Osteocyte (in vitro differentiated cells): ENCODE results near the gene ARR3. TPM values are rescaled to one million over a fixed set of nuclear protein-coding genes. Genes with fewer than 3 reads are reported as not detected.

Experiments used
- DNase-seq: peaks from one replicate; pipeline ENCODE4 v3.0.0; 2021; ENCODE audit warnings: mixed read lengths; ENCODE audit not compliant: unreplicated experiment; ENCODE audit errors: extremely low spot score
- H3K27ac Mint-ChIP-seq: one replicate; pipeline ENCODE4 v1.8.0; 2021; ENCODE audit warnings: mild to moderate bottlenecking, mixed read lengths; ENCODE audit not compliant: unreplicated experiment
- H3K27me3 Mint-ChIP-seq: one replicate; pipeline ENCODE4 v1.8.0; 2021; ENCODE audit warnings: mixed read lengths; ENCODE audit not compliant: unreplicated experiment
- H3K36me3 Mint-ChIP-seq: one replicate; pipeline ENCODE4 v1.8.0; 2021; ENCODE audit warnings: mixed read lengths; ENCODE audit not compliant: unreplicated experiment
- H3K4me1 Mint-ChIP-seq: one replicate; pipeline ENCODE4 v1.8.0; 2021; ENCODE audit warnings: mixed read lengths; ENCODE audit not compliant: unreplicated experiment
- H3K4me3 Mint-ChIP-seq: one replicate; pipeline ENCODE4 v1.8.0; 2021; ENCODE audit warnings: mild to moderate bottlenecking, moderate library complexity, mixed read lengths; ENCODE audit not compliant: unreplicated experiment
- H3K9me3 Mint-ChIP-seq: one replicate; pipeline ENCODE4 v1.8.0; 2021; ENCODE audit warnings: mixed read lengths; ENCODE audit not compliant: unreplicated experiment
- total RNA-seq: library from RNA; stranded (reverse); gene quantifications from 2 replicates; pipeline ENCODE4 v1.2.1, GENCODE V29; 2021
- TF ChIP-seq, protein P1 (sequence below): fragments of 200-600 bp; sonication (generic); IDR thresholded peaks from 2 replicates; pipeline ENCODE4 v1.5.0; 2021; ENCODE audit warnings: antibody characterized with exemption, mild to moderate bottlenecking, moderate library complexity

Gene ARR3
- total RNA-seq, 1 donor from 2014 or later = not detected

DNA sequence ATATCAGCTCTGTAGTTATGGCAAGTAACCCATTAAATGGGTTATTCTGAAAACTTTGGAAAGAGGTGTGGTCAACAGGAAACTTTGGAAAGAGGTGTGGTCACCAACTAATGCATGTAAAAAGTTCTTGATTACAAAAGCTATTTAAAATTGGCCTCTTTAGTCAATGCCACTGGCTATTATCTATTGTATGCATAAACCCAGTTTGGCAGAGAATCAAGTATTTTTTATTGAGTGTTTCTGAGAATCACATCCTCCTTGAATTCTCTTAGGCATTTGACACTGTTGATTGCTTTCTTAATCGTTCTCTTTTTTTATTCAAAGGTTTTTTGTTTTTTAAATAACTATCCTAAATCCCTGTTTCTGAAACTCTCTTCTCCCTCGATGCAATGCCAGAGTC is 15.6 kb upstream of the ARR3 start:
- DNase-seq = no peak
- H3K4me1 Mint-ChIP-seq = no peaks in the 10 kb centered on the region
- H3K27me3 Mint-ChIP-seq = peaks cover 2% of the 10 kb centered on the region
- peaks cover 2% of the 10 kb centered on the region for H3K36me3 Mint-ChIP-seq
- no peak overlapping the region for H3K4me3 Mint-ChIP-seq
- TF ChIP-seq, protein P1, sequence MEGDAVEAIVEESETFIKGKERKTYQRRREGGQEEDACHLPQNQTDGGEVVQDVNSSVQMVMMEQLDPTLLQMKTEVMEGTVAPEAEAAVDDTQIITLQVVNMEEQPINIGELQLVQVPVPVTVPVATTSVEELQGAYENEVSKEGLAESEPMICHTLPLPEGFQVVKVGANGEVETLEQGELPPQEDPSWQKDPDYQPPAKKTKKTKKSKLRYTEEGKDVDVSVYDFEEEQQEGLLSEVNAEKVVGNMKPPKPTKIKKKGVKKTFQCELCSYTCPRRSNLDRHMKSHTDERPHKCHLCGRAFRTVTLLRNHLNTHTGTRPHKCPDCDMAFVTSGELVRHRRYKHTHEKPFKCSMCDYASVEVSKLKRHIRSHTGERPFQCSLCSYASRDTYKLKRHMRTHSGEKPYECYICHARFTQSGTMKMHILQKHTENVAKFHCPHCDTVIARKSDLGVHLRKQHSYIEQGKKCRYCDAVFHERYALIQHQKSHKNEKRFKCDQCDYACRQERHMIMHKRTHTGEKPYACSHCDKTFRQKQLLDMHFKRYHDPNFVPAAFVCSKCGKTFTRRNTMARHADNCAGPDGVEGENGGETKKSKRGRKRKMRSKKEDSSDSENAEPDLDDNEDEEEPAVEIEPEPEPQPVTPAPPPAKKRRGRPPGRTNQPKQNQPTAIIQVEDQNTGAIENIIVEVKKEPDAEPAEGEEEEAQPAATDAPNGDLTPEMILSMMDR = no peak
- H3K9me3 Mint-ChIP-seq = peaks cover 17% of the 10 kb centered on the region
- H3K27ac Mint-ChIP-seq = no peak overlapping the region

DNA sequence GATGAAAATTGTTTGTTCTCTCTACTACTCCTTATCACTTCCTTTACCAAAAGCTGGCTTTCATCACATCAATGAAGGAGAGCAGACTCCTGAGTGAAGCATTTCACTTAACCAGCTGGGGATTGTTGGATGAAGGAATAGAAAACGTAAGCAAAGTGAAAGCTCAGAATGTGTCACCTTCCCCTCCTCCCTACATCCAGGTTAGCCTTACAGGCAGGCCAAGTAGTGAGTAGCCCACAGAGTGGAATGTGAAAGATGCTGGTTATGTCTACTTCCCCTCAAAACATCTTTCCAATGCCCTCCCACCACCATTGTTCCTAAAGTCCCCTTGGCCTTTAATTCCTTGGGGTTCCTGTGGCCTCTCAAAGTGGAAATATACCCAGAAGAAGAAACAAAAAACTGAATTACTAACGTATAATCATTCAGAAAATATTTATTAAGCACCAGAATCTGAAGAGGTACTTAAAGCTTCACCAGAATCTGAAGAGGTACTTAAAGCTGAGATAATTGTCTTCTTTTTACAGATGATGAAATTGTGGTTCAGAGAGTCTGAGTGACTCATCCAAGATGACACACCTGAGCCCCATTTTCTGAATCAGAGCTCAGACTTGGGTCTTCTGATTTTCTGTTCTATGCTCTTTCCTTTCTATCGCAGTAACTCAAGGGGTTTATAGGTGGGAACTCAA is 14.6 kb upstream of the ARR3 start:
- peaks cover 2% of the 10 kb centered on the region for H3K36me3 Mint-ChIP-seq
- H3K9me3 Mint-ChIP-seq = peaks cover 17% of the 10 kb centered on the region
- H3K27ac Mint-ChIP-seq = no peak overlapping the region
- H3K27me3 Mint-ChIP-seq = peaks cover 2% of the 10 kb centered on the region
- TF ChIP-seq, protein P1 = no peak
- DNase-seq = no peak
- H3K4me3 Mint-ChIP-seq = no peak overlapping the region
- H3K4me1 Mint-ChIP-seq = no peaks in the 10 kb centered on the region

DNA sequence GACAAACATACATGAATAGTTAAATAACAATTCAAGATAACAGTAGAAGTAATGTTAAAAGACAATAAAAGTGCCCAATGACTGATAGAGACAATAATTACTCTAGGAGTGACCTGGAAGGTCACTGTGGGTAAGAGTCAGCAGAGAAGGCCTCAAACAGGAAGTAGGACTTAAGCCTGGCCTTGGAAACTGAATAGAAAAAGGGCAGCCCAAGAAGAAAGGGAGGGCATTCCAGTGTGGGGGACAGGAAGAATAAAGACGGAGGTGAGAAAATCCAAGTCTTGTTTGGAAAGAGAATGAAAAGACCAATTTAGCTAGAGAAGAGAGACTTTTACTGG is 14.1 kb upstream of the ARR3 start:
- Mint-ChIP-seq H3K27me3 (peaks cover 2% of the 10 kb centered on the region), H3K9me3 (peaks cover 17% of the 10 kb centered on the region), H3K36me3 (peaks cover 2% of the 10 kb centered on the region), H3K4me3 (no peak overlapping the region), H3K27ac (no peak overlapping the region), H3K4me1 (no peaks in the 10 kb centered on the region)
- no peak for DNase-seq
- TF ChIP-seq, protein P1 = no peak

DNA sequence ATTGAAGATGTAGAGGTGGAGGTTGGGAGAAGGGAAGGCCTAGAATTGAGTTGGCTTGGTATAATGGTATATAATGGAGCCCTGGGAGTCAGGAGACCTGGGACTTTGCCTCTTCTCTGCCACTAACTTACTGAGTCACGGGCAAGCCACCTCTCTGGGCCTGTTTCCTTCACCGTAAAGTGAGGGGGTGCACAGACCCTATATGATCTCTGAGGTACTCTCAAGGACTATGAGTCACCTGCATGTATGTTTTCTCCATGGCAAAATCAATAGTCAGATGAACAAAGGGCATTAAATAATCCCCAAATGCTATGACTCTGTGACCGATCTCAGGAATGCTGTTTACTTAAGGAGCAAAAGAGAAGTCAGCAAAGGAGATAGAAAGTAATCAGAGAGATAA is 13.2 kb upstream of the ARR3 start:
- TF ChIP-seq, protein P1 = no peak
- Mint-ChIP-seq H3K4me1 (no peaks in the 10 kb centered on the region), H3K36me3 (peaks cover 2% of the 10 kb centered on the region), H3K4me3 (no peak overlapping the region), H3K27ac (no peak overlapping the region), H3K9me3 (peaks cover 17% of the 10 kb centered on the region), H3K27me3 (peaks cover 2% of the 10 kb centered on the region)
- no peak for DNase-seq

DNA sequence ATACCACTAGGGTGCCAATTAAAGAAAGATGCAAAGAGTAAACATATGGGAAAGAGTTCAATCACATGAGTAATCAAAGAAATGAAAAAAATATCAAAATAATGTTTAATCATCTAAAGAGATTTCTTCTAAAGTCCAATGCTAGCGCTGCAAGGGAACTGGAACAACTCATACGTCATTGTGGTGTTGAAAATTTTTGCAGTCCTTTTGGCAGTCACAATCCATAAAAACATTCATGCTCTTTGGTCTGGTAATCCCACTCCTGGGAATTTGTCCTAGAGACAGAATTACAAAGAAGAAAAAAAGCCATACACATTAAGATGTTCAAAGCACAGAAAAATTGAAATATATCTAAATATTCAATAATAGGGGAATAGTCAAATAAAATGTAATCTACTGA is 12.7 kb upstream of the ARR3 start:
- H3K9me3 Mint-ChIP-seq = peaks cover 17% of the 10 kb centered on the region
- peaks cover 2% of the 10 kb centered on the region for H3K36me3 Mint-ChIP-seq
- no peaks in the 10 kb centered on the region for H3K4me1 Mint-ChIP-seq
- H3K4me3 Mint-ChIP-seq = no peak overlapping the region
- no peak for DNase-seq
- no peak overlapping the region for H3K27ac Mint-ChIP-seq
- TF ChIP-seq, protein P1 = no peak
- peaks cover 2% of the 10 kb centered on the region for H3K27me3 Mint-ChIP-seq
